HG03442 (cell line): ENCODE data around the gene SGPL1.
"Not testable (repeated sequence)": the region's sequence is repeated elsewhere in the genome, so short reads cannot be mapped to it uniquely, and the experiment has no call there.

Source experiments
- ATAC-seq: cut with Tn5 transposase; IDR thresholded peaks from one replicate; pipeline ENCODE4 v1.9.1; 2021; ENCODE audit warnings: mild to moderate bottlenecking, moderate library complexity; ENCODE audit not compliant: unreplicated experiment

Gene SGPL1

GRCh38 chr10:70917635-70918034 is 101.9 kb downstream of the SGPL1 start:
- no peak for ATAC-seq

GRCh38 chr10:70918851-70919530 is 103.2 kb downstream of the SGPL1 start:
- ATAC-seq = no peak

- not testable (repeated sequence) for ATAC-seq
These were observed 104.2 kb downstream of the SGPL1 start for GRCh38 chr10:70919906-70920305.

GRCh38 chr10:70920519-70920918 is 104.8 kb downstream of the SGPL1 start:
- no peak for ATAC-seq

- ATAC-seq = no peak
These were observed 105.5 kb downstream of the SGPL1 start for GRCh38 chr10:70921285-70921684.

GRCh38 chr10:70923696-70924095 is 107.9 kb downstream of the SGPL1 start:
- ATAC-seq = no peak

GRCh38 chr10:70925377-70926225 is 109.9 kb downstream of the SGPL1 start:
- no peak for ATAC-seq

- ATAC-seq = no peak
These were observed 110.7 kb downstream of the SGPL1 start for GRCh38 chr10:70926226-70927000.

- ATAC-seq = no peak
These were observed 111.6 kb downstream of the SGPL1 start for GRCh38 chr10:70927189-70927943.

- ATAC-seq = no peak
These were observed 112.4 kb downstream of the SGPL1 start for GRCh38 chr10:70928140-70928539.

- no peak for ATAC-seq
These were observed 114.7 kb downstream of the SGPL1 start for GRCh38 chr10:70930263-70931000.
